ENCODE measurements around the gene EFNA5.

The EFNA5 gene

DNA sequence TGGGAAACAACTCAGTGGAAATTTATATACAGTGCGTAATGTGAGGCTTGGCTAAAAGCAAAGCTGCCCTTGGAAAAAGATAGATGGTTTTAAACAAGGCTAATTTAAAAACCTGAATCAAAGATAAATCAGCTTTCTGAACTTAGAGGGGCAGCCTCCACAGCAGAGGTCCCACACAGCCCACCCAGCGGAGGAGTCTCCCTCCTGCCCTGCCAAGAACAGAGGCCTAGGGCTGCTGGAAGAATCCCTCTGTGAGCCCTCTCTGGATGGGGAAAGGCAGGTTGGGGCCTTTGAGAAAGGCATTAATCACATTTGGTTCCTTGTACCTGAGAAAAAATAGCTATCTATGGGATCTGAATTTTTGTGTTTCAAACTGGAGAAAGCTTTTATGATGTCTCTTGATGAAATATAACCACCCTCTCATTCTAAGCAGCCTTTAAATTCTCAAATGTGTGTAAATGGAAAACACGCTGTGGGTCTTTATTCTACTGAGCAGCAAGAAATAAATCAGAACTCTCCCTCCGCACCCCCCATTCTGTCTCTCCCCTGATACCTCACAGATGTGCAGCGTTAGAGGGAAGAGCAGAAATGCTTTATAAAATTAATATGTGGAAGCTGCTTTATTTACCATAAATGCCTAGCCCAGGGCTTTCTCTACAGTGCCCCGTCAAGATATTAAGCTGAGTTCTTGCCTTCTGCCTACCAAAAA, 329.2 kb downstream of the EFNA5 start:
- Histone ChIP-seq H3K27ac (no peak overlapping the region), H3K4me1 (ENCODE audit: low read depth, poor library complexity, severe bottlenecking) (no peaks in the 10 kb centered on the region), H3K9ac (no peak overlapping the region), H3K36me3 (ENCODE audit: insufficient read depth) (no peaks in the 10 kb centered on the region), H3K4me2 (no peak overlapping the region), H3K4me3 (IDR thresholded peaks at IDR 0.05; ENCODE audit: insufficient read depth, low read depth, low read length) (no peak overlapping the region), H3K27me3 (ENCODE audit: insufficient read depth, low read depth) (no peaks in the 10 kb centered on the region), H3K79me2 (ENCODE audit: insufficient read depth, low read depth) (no peaks in the 10 kb centered on the region), H2AFZ (ENCODE audit: low read depth) (no peak overlapping the region), H4K20me1 (ENCODE audit: insufficient read depth) (no peaks in the 10 kb centered on the region)
- no peak for TF ChIP-seq CTCF (conservative IDR thresholded peaks at IDR 0.05; ENCODE audit: low read depth, low read length)

DNA sequence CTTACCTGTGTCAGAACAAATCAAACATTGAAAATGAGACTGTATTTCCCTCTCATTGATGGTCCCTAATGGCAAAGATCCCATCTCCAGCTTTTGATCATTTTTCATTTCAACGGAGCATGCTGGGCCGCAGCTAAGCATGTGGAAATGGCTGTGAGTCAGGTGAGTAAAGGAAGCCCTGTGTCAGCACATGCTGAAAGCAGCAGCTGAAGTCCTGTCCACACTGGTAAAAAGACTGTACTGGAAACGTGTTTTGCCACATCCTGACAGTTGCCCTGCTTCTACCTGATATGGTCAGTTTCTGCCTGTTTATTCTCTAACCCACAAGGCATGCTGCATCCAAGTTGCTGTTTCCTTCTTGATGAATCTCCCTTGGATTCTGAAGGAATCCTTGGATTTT, 330.1 kb downstream of the EFNA5 start:
- Histone ChIP-seq H4K20me1 (ENCODE audit: insufficient read depth) (no peaks in the 10 kb centered on the region), H3K36me3 (ENCODE audit: insufficient read depth) (no peaks in the 10 kb centered on the region), H2AFZ (ENCODE audit: low read depth) (no peak overlapping the region), H3K4me1 (ENCODE audit: low read depth, poor library complexity, severe bottlenecking) (no peaks in the 10 kb centered on the region), H3K27me3 (ENCODE audit: insufficient read depth, low read depth) (no peaks in the 10 kb centered on the region), H3K9ac (no peak overlapping the region), H3K79me2 (ENCODE audit: insufficient read depth, low read depth) (no peaks in the 10 kb centered on the region), H3K27ac (no peak overlapping the region), H3K4me3 (IDR thresholded peaks at IDR 0.05; ENCODE audit: insufficient read depth, low read depth, low read length) (no peak overlapping the region), H3K4me2 (no peak overlapping the region)
- TF ChIP-seq CTCF (conservative IDR thresholded peaks at IDR 0.05; ENCODE audit: low read depth, low read length), result no peak

- H3K36me3 ChIP-seq (ENCODE audit: insufficient read depth), result no peaks in the 10 kb centered on the region
- no peak overlapping the region for H3K9ac ChIP-seq
- no peak for TF ChIP-seq CTCF (conservative IDR thresholded peaks at IDR 0.05; ENCODE audit: low read depth, low read length)
- no peak overlapping the region for H3K27ac ChIP-seq
- no peaks in the 10 kb centered on the region for H4K20me1 ChIP-seq (ENCODE audit: insufficient read depth)
- no peaks in the 10 kb centered on the region for H3K79me2 ChIP-seq (ENCODE audit: insufficient read depth, low read depth)
- H3K4me1 ChIP-seq (ENCODE audit: low read depth, poor library complexity, severe bottlenecking), result no peaks in the 10 kb centered on the region
- no peak overlapping the region for H3K4me3 ChIP-seq (IDR thresholded peaks at IDR 0.05; ENCODE audit: insufficient read depth, low read depth, low read length)
- H2AFZ ChIP-seq (ENCODE audit: low read depth), result no peak overlapping the region
- no peaks in the 10 kb centered on the region for H3K27me3 ChIP-seq (ENCODE audit: insufficient read depth, low read depth)
- H3K4me2 ChIP-seq, result no peak overlapping the region
Measured at GRCh38 chr5:107338335-107338734, 332.4 kb downstream of the EFNA5 start.

- no peak overlapping the region for H3K27ac ChIP-seq
- no peaks in the 10 kb centered on the region for H4K20me1 ChIP-seq (ENCODE audit: insufficient read depth)
- H3K4me1 ChIP-seq (ENCODE audit: low read depth, poor library complexity, severe bottlenecking), result no peaks in the 10 kb centered on the region
- no peak overlapping the region for H3K9ac ChIP-seq
- no peak for TF ChIP-seq CTCF (conservative IDR thresholded peaks at IDR 0.05; ENCODE audit: low read depth, low read length)
- no peaks in the 10 kb centered on the region for H3K79me2 ChIP-seq (ENCODE audit: insufficient read depth, low read depth)
- no peaks in the 10 kb centered on the region for H3K36me3 ChIP-seq (ENCODE audit: insufficient read depth)
- no peak overlapping the region for H3K4me3 ChIP-seq (IDR thresholded peaks at IDR 0.05; ENCODE audit: insufficient read depth, low read depth, low read length)
- no peak overlapping the region for H2AFZ ChIP-seq (ENCODE audit: low read depth)
- H3K27me3 ChIP-seq (ENCODE audit: insufficient read depth, low read depth), result no peaks in the 10 kb centered on the region
- no peak overlapping the region for H3K4me2 ChIP-seq
Measured at GRCh38 chr5:107337281-107337680, 333.5 kb downstream of the EFNA5 start.
